Stimulated activated CD4-positive, alpha-beta T cell treated with anti-CD3 and anti-CD28 coated beads, Interleukin-12 subunit alpha, Interleukin-12 subunit beta, amount 100 ng/mL, for 48 hours (primary cell): ENCODE data around the gene SMPDL3B.
A peak's percentile ranks its signal among the peaks of the same experiment; 100 is the strongest.

ENCODE experiments used
- DNase-seq, 3 donors: peaks; one replicate each; pipeline ENCODE4 v3.0.0-alpha.2; 2020; ENCODE audit warnings: low read depth in 2 of 3, low spot score in 1 of 3

SMPDL3B gene

DNA sequence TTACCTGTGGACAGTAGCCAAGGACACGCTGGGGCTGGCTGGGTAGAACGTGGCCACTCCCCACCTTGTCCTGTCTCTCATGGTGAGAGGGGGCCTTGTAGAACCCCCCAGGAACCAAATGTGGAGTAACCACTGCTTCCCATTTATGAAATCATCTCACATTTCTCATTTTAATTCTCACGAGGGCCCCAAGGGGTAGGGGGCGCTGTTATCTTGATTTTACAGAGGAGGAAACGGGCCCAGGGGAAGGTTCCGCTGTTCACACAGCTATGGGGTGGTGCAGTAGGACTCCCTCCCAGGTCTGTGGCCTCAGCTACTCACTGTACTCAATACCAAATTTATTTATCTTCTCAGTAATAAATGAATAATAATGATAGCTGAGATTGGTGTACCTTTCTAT, 5.5 kb downstream of the SMPDL3B start:
- DNase-seq: peak; percentile 44 to 81 (median 57)

DNA sequence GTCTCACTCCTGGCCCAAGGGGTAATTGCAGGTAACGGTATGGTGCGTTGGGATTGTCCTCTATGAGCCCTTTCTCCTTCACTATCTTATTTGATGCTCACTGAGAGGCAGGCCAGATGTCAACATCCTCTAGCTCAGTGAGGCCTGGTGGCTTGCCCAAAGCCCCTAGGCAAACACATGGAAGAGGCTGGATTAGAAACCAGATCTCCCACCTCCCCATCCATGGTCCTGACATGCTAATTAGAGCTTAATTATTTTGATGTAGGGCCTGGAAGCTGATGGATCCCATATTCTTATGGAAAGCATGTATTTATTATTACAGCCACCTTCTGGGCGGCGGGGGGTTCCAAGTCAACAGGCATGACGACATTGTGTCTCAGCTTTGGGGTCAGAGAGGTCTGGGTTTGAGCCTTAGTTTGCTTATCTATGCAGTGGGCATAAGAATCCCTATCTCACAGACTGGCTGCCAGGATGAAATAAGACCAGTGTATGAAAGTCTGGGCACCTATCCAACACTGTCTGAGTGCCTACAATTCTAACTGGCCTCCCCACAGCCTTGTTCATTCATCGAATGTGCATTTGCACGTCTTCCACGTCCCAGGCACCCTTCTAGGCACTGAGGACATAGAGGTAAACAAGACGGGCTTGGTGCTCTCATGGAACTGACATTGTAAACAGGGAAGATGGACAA, 6.2 kb downstream of the SMPDL3B start:
- DNase-seq: no peak

DNA sequence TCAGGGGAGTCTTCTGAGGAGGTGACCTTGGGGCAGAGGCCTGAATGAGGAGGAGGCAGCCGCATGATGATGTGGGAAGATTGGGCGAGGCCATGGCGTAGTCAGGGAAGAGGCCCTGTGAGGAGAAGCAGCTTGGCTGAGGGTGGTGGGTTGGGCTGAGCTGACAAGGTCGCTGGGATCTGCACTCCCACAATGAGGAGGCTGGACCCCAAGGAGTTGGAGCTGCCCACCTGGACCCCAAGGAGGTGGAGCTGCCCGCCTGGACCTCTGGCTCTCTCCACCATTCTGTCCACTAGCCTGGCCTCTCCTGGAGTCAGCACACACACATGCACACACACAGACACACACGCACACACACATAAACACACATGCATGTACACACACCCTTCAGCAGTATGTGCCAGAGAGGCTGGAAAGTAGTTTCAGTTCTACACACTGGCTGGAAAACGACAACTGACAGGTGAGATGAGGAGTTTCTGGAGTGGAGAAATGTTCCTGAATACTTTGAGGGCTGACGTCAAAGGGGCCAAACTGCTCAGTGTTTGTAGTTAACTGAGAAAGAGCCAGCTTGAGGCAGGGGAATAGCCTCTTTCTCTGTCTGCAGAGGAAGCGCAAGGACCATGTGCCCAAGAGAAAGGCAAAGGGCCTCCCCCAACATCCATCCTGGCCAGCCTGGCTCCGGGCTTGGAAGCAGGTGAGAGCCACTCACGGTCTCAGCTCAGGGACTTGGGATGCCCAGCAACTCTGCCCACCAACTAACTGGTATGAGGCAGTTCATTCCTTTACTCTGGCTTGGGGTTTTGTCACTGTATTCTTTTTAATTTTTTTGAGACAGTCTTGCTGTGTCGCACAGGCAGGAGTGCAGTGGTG, 7.1 kb downstream of the SMPDL3B start:
- DNase-seq: no peak

DNA sequence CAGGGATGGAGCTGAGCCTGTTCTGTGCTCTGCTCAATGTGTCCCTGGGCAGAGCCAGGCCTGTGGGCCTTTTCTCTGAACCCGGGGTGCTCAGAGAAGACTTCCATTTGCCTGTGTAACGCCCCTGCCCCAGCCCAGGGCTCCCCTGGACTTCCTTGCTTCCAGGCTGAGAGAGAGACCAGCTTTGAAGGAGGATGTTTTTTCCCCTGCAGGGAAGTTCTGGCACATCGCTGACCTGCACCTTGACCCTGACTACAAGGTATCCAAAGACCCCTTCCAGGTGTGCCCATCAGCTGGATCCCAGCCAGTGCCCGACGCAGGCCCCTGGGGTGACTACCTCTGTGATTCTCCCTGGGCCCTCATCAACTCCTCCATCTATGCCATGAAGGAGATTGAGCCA, 10.2 kb downstream of the SMPDL3B start:
- DNase-seq: no peak

DNA sequence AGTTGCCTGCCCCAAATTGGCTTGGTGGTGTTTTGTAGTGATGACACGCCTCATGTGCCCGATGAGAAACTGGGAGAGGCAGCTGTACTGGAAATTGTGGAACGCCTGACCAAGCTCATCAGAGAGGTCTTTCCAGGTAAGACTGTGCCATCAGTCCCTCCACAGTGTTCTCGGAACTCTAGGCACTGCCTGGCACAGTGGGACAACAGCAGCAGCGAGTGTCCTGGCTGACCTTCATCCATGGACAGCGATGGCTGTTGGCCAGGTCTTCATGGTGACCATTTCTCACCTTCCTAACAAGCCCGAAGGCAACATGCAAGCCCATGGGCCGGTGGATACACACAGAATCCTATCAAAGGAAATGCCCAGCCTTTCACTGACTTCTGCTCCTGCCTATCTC, 14.2 kb downstream of the SMPDL3B start:
- no peak for DNase-seq

DNA sequence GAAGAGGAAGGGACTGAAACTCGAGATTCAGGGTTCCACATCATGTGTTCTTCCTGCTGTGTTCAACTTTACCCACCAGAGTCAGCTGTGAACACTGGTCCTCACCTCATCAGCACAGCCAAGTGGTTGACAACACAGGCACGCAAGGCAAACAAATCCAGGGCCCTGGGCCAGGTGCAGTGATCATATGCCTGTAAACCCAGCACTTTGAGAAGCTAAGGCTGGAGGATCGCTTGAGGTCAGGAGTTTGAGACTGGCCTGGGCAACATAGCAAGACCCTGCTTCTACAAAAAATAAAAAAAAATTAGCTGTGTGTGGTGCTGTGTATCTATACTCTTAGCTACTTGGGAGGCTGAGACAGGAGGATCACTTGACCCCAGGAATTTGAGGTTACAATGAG, 16.6 kb downstream of the SMPDL3B start:
- no peak for DNase-seq

DNA sequence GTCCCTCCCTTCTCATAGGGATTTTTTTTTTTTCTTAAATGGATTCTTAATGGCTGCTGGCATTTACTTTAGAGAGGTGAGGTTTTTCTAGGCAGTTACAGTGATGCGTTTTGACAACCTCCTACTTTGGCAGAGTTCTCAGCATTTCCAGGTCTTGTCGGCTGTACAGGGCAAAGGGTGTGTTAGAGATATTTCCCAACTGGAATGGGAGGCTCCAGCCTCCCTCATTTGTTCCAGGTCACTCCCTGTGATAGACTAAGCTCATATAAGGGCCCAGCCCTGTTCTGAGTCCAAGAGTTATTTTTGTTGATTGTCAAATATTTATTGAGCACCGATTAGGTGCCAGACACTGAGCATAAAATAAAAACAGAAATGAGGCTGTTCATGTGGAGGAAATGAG, 17.3 kb downstream of the SMPDL3B start:
- no peak for DNase-seq

DNA sequence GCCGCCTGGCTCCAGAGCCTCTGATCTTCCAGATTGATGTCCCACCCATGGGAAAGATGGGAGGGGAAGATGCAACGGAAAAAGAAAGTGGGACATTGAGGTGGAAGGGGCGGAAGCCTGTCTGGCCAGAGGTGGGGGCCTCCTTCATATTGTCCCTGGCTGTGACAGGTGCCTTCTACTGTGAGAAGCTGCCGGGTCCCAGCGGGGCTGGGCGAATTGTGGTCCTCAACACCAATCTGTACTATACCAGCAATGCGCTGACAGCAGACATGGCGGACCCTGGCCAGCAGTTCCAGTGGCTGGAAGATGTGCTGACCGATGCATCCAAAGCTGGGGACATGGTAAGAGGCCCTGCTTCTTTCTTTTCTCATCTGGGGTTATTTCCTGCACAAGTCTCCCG, 19.4 kb downstream of the SMPDL3B start:
- no peak for DNase-seq

DNA sequence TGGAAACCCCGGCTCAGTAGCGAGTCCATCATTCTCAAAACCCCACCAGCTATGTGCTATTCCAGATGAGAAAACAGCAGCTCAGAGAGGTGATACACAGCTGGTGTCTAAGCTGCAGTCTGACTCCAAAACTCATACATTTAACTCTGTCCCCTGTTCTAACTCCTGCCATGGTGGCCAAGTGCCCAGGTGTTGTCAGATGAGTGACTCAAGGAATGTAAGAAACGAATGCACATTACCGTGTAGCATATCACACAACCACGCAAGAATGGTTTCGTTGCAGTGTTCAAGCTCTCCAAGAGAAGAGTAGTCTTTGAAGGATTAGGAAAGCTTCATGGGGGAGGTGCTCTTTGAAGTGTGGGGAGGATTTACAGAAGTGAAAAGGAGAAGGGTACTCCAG, 20.3 kb downstream of the SMPDL3B start:
- DNase-seq: no peak

DNA sequence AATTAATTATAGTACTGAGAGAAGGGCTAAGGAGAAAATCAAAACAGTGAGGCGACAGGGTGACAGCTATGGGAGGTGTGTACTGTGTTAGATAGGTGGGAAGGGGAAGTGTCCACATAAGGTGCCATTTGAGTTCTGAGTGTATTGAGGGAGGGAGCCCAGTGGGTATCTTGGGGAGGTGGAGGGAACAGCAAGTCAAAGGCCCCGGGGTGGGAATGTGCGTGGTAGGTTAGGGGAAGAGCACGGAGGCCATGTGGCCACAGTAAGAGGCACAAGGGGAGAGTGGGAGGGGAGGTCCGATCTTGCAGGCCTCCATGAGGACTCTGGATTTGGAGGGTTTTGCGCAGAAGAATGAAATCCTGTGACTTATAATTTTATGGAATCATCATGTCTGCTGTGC, 22.0 kb downstream of the SMPDL3B start:
- DNase-seq: no peak

DNA sequence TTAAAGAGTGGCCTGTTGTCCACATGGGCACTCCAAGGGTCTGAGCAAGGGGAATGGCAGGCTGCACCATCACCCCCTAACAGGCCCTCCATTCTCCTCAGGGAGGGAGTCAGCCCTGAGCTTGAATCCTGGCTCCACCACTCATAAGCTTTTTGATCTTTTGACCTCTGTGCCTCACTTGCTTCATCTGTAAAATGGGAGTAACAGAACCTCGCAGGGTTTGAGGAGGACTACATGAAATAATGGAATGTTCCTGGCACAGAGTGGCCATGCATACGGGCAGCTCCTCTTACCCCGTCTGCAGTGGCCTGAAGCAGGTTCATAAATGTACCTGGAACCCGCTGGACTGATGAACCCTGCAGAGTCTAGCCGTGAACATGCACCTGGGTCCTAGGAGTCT, 22.9 kb downstream of the SMPDL3B start:
- no peak for DNase-seq

DNA sequence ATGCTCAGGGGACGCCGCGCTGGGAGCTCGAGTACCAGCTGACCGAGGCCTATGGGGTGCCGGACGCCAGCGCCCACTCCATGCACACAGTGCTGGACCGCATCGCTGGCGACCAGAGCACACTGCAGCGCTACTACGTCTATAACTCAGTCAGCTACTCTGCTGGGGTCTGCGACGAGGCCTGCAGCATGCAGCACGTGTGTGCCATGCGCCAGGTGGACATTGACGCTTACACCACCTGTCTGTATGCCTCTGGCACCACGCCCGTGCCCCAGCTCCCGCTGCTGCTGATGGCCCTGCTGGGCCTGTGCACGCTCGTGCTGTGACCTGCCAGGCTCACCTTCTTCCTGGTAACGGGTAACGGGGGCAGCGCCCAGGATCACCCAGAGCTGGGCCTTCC, 23.7 kb downstream of the SMPDL3B start:
- DNase-seq: no peak

DNA sequence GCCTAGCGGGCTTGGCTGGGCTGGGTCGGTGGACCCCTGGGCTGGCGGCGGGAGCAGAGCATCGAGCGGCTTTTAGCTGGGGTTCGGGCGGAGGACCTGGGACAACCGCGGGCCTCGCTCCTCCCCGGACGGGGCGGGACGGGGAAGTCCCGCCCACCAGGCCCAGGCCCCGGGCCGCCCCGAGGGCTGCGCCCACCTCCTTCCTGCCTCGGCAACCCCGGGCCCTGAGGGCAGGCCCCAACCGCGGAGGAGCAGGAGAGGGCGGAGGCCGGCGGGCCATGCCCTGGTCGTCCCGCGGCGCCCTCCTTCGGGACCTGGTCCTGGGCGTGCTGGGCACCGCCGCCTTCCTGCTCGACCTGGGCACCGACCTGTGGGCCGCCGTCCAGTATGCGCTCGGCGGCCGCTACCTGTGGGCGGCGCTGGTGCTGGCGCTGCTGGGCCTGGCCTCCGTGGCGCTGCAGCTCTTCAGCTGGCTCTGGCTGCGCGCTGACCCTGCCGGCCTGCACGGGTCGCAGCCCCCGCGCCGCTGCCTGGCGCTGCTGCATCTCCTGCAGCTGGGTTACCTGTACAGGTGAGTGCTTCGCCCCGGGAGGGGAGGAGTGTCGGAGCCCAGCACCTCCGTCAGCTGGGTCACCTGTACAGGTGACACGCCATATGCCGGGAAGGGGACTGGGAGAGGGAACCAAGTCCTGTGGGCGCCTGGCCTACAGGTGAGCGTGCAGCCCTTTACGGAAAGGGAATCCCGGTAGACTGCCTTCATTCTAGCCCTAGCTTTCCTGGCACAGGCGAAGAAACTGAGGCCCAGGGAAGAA, 25.2 kb downstream of the SMPDL3B start, which contains the start of gene XKR8:
Gene XKR8 (plus strand): TSS at position 182 of the 812 bp plus-strand sequence. CDS start 97 bp downstream, at position 279.
- DNase-seq: peak; percentile 64 to 78 (median 67)

DNA sequence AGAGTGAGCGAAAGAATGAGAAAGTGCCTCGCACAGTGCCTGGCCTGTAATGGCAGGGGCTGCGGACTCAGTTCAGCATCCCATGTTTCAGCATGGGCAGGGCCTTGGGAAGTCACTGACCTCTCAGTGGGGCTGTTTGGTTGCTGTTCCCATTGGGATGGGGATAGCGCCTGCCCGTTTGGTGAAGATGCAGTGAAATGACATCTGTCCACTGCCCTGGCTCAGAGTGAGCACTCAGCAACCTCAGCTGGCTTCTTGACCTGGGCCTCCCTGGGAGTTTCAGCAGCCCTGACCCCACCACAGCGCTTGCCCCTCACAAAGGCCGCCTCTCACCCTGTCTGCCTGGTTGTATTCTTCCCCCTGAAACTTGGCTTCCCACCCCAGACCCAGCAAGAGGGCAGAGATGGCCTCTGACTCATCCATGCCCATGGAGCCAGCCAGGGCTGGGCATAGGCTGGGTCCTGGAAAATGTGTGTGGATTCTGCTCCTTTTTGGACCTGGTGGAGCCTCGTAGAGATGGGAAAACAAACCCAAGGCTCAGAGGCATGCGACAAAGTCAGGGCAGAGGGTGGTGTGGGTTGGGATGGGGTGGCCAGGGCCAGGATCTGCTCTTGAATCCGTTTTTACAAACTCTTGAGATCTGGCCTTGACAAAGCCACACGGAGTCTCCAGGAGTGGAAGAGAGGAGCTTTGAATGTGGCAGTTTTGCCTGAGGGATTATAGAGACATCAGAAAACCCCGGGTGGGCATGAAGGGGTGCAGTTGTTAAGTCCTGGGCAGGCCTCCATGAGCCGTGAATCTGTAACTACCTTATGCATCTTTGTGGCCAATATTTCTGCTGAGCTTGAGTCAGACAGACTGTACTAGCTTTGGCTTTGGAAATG, 26.2 kb downstream of the SMPDL3B start:
- DNase-seq: no peak

DNA sequence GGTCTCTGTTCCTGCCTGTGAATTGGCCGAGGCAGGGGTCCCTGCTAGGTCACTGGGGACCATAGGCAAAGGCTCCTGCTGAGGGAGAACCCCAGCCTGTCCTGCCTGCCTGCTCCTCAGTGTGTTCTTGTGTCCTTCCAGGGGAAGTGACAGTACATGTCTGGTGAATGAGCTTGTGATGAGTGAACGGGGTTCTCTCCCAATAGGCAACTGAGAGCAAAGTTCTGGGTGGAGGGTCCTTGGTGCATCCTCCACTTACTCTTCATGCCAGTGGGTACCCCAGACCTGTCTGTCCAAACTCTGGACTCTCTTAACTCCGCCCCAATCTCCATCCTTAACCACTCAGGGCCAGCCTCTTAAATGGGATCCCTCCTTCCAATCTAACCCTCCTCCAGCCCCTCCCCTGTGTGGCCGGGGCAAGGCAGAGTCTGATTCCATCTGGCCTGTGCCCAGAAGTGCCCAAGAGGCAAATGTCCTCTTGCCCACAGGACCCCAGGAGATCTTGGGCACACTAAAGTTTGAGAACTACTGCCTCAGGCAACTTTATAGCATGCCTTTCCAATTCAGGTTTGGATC, 26.9 kb downstream of the SMPDL3B start:
- DNase-seq: no peak

DNA sequence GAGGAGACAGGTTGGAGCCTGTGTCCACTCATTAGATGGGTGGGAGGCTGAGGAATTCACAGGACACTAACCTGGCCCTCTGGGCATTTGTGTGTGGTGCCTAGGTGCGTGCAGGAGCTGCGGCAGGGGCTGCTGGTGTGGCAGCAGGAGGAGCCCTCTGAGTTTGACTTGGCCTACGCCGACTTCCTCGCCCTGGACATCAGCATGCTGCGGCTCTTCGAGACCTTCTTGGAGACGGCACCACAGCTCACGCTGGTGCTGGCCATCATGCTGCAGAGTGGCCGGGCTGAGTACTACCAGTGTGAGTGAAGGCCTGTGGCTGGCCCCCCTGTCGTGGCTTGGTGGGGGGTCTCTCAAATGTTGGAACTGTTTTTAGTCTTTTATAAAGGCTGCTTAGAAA, 28.6 kb downstream of the SMPDL3B start:
- no peak for DNase-seq

DNA sequence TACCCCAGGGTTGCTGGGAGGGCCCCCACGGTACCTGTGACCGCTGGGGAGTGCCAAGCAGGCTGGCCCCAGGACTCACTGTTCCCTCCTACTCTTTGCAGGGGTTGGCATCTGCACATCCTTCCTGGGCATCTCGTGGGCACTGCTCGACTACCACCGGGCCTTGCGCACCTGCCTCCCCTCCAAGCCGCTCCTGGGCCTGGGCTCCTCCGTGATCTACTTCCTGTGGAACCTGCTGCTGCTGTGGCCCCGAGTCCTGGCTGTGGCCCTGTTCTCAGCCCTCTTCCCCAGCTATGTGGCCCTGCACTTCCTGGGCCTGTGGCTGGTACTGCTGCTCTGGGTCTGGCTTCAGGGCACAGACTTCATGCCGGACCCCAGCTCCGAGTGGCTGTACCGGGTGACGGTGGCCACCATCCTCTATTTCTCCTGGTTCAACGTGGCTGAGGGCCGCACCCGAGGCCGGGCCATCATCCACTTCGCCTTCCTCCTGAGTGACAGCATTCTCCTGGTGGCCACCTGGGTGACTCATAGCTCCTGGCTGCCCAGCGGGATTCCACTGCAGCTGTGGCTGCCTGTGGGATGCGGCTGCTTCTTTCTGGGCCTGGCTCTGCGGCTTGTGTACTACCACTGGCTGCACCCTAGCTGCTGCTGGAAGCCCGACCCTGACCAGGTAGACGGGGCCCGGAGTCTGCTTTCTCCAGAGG, 31.8 kb downstream of the SMPDL3B start:
- no peak for DNase-seq

DNA sequence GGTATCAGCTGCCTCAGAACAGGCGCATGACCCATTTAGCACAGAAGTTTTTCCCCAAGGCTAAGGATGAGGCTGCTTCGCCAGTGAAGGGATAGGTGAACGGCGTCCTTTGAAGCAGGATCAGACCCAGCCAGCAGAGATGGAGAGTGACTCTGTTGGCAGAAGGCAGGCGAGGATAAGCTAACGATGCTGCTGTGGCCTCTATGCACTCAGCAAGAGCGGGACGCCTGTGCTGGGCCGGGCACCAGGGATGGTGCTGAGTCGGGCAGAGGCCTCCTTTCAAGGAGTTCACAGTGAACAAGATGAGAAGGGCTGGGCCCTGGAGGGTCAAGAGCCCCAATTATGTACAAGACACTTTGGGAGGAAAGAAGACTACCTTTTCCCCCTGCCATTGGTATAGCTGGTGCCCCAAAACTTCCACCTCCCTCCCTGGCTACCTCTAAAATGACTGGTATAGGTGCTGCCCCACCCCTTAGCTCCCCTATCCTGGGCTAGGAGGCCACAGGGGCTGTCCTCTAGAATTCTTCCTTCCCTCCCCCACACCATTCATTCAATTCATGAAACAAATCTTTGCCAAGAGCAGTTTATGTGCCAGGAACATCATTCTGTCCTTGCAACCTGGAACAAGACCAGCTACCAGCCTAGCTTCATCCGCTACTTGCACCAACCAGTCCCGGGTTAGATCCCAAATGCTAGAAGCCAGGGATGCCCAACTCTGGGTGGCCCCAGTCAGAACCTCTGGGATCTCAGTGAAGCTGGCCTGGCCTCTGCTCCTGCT, 32.5 kb downstream of the SMPDL3B start:
- no peak for DNase-seq

DNA sequence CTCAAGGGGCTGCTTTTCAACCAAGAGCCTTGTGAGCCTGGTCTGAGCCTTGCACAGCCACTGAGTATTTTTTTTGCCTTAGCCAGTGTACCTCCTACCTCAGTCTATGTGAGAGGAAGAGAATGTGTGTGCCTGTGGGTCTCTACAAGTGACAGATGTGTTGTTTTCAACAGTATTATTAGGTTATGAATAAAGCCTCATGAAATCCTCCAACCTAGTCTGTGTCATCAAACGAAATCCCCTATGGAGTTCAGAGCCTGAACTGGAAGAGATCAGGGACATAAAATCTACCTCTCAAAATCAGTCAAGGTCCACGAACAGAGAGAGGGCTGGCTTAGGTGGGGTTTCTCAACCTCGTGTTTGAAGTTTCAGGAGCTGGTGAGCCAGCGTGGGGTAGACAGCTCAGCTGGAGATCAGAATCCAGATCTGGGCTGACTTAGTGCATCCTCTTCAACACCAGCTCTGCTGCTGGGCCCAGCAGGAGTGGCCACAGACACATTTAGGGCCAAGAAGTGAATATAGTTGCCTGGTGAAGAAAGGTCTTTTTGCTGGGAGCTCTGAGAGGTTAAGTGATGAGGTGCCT, 33.2 kb downstream of the SMPDL3B start:
- DNase-seq: no peak
